SW 1271 (cell line): ENCODE results near the gene LAMB3.
A peak's percentile ranks its signal among the peaks of the same experiment; 100 is the strongest.

ENCODE experiments used
- DNase-seq, 2 experiments: peaks; one replicate each; lab custom pipeline; 2025; lab: John Stamatoyannopoulos, UW

Gene LAMB3

DNA sequence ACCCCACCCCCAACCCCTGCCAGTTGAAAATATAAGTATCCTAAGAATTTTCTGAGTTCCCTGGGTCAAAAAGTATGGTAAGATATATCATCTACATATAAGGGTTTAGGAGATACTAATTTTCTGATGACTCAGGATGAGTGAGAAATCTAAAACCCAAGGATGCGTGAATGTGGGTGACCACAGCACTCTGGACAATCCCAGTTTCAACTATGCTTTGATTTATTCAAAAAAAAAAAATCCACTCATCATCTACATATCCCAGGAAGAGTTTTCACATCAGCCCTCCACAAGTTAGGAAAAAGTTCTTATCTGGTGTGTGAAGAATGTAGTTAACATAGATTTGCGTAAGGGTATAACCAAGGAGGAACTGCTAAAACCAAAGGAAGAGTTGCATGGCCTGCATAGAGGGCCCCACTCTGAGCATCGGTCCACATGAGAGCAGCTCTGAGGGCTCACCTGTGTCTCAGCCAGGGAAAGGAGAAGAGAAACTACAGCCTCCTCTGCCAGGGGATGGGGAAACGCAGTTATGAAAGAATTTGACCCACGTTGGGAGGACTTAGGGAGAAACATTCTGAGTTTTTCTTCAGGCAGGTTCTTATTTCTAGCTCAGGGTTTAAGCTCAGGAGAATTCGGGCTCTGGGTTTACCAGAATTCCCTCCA is 18.8 kb downstream of the LAMB3 start:
- DNase-seq = no peak

GRCh38 chr1:209630383-209631225 is 21.6 kb downstream of the LAMB3 start:
- no peak for DNase-seq

DNA sequence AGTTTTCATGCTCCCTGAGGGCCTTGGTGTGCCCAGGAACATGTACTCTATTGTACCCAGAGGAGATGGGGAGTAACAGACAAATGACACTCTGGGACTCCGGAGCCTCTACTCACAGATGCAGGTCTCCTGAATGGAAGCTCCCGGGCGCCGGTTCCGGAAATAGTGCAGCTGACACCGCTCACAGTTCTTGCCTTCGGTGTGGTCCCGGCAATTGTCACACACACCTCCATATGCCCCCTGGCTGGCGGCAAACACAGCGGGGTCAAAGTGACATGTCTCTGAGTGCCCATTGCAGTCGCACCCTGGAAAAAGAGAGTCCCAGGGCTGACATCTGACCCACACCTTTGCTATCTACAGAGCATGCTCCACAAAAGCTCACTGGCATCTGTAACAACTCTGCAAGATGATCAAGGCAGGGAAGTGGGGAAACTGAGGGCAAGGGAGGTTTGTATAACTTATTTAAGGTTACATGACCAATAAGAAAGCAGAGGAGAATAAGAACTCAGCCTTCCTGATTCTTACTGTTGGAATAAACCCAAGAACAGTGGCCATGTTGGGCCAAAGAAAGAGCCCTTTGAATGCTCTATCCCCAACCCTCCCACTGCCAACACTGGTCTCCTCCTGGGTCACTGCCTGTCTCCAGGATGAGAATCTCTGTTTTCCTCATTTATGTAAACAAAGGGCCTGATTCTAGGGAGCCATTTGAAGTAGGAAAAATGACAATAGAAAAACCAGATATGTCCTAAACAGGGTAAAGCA is 22.4 kb downstream of the LAMB3 start:
- no peak for DNase-seq

DNA sequence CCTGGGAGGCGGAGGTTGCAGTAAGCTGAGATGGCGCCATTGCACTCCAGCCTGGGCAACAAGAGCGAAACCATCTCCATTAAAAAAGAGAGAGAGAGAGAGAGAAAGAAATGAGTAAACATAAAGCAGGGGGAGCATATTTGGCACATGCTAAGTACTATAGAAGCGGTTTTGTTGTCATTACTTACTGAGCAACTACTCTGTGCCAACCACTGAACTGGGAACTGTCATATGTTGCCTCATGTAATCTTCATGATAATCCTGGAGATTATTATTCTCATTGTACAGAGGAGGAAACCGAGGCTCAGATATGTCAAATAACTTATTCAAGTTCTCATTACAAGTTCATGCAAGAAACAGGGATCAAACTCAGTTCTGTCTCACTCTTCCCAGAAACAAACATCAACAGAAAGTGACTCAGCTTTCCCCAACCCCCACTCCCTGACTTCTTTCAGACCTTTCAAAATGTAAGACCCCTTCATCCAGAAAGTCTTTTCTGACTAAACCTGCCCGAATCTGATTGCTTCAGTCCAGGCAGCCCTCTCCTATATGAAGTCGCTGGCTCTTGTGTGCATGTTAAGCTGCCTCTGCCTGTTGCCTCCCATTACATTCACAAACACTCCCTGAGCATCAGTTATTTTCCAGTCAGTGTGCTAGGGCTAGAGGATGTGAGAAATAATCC is 23.5 kb downstream of the LAMB3 start:
- DNase-seq = no peak

DNA sequence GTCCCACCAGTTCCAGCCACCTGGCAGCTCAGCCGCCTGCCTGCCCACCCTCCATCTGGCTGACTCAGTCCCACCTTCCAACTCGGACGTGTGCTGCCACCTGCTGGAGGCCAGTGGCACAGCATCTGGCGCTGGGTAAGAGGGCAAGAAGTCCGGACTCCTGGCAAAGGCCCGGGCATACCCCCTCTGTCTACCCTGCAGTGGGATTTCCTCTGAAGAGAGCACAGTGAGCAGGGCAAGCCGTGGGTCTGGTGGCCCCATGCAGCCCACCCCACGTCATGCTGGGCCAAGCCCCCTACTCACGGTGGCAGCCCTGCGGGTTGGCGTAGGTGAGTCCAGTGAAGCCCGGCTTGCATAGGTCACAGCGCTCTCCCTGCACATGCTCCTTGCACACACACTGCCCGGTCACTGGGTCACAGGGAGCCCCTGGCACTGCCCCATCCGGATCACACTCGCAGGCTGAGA is 24.5 kb downstream of the LAMB3 start:
- peak; percentile 21 to 42 for DNase-seq

DNA sequence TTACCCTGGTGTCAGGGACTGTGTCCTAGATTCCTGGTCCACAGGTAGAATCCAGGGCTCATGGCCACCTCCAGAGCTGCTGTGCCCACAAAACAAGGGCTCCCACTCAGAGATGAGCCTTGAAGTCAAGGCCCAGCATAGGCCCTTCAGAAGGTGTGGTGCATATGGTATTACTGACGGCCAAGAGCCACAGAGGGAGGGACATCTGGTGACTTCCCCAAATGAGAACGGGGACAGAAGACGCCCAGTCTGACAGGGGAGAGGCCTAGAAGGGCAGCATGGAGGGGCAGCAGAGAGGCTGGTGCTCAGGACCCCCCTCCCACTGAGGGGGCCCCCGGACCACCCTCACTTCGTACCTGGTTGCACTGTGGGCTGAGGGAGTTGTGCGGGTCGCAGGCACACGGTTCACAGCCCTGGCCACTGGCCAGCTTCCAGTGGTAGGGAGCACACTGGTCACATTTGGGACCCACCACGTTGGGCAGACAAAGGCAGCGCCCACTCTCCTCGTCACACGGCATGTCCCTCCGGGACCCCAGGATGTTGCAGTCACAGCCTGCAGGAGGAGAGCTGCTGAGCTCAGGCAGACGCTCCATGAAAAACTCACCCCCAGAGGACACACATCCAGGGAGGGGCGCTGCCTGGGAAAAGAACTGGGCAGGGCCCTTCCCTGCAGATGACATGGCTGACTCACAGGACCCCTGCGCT is 25.0 kb downstream of the LAMB3 start:
- DNase-seq = no peak

DNA sequence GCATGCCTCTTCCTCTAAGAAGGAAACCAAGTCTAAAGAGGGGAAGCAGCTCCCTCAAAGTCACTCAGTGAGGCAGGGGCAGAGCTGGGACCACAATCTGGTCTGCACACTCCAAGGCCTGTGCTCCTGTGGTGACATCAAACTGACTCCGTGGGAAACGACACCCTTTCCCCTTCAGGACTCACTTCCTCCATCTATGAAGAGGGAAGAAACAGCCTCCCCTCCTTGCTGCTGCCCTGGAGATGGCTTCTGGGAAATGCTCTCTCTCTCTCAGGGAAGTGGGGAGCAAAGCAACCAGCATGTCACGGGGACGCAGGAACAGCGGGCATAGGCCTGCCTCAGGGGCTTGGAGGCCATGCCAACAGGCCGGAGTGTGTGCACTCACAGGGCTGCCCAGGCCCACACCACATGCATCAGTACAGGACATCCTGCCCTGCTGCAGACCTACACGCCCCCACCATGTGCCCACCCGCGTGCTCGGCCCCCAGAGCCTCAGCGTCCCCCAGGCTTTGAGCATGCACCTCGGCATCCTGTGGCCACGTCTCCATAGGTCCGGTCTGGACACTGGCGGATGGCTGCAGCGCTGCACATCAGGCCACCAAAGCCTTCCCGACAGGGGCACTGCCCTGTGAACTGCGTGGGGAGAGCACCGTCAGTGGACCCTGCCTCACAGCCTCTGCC is 25.7 kb downstream of the LAMB3 start:
- no peak for DNase-seq

DNA sequence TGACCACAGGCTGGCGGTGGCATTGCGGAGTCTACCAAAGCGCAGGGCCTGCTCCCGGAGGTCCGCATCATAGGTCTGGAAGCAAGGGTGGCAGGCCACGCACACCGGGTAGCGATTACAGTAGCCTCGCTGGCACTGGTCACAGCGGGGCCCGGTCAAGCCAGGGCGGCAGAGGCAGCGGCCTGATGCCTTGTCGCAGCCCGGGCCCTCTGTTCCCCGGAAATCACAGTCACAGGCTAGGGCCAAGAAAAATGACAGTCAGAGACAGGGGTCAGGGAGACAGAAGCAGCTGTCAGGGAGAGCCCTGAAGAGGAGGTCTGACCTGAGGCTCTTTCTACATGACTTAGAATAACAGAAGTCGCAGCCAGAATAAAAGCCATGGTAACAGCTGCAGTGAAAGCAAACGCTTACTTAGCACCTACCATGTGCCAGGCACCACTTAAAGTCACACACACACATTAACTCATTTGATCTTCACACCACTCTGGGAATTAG is 26.4 kb downstream of the LAMB3 start:
- DNase-seq = no peak

GRCh38 chr1:209624558-209625549 is 27.4 kb downstream of the LAMB3 start:
- DNase-seq = no peak

GRCh38 chr1:209622841-209623829 is 29.1 kb downstream of the LAMB3 start:
- DNase-seq = no peak

GRCh38 chr1:209621741-209622655 is 30.2 kb downstream of the LAMB3 start:
- DNase-seq = no peak

- no peak for DNase-seq
Measured at GRCh38 chr1:209621286-209621685, 30.9 kb downstream of the LAMB3 start.

DNA sequence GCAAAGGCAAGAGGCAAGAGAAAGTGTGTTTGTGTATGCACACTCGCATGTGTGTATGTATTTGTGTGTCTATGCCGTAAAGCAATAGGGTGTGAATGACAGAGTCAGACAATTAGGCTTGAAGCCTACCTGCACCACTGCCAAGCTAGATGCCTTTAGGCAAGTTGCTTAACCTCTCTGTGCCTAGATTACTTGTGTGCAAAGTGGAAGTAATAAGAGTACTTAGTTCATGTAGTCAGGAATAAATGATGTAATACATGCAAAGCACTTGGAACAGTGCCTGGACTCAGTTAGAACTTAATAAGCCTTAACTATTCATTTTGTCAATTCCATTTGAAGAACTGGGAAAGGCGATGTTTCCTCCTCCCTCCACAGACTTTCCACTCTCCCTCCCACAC is 31.7 kb downstream of the LAMB3 start:
- DNase-seq = no peak

DNA sequence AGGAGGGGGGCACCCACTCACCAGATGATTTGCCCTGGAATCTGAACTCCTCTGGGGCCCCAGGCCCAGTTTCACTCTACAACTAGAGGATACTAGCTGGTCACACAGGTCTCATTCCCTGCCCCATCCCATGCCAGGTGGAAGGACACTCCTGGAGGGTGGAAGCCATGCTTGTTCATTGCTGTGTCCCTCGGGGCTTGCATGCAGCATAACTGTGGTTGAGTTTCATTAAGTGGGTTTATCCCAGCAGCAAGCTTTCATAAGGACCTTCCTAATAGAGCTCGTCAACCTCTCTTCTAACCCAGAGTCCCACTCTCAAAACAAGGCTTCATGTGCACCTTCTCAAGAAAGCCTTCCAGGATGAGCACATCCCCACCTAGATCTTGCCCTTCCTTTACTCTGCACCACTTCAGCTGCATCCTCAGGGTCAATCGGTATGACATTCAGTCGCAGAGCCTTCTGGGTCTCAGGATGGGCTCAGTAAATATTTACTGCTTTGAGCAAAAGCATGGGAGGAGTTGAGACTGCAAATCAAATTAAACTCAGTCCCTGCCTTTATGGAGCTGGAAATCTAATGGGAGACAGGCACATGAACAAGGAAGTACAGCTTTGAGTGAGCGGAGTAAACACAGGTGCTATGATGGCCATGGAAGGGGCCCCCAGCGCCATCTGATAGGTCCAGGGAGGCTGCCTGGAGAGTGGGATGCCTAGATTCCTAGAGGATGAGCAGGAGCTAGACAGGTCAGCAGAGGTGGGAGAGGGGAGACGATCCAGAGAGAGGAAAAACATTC is 32.3 kb downstream of the LAMB3 start:
- no peak for DNase-seq

- DNase-seq = no peak
Measured at GRCh38 chr1:209618756-209619420, 33.3 kb downstream of the LAMB3 start.

- no peak for DNase-seq
Measured at GRCh38 chr1:209618291-209618690, 33.9 kb downstream of the LAMB3 start.
